IMR-90 (cell line): ENCODE results near the gene PLEKHG5. TPM values are rescaled to one million over a fixed set of nuclear protein-coding genes. Genes with fewer than 3 reads are reported as not detected.

Experiments
- ATAC-seq: fragments of 200-7000 bp; cut with Tn5 transposase; 2 replicates; pipeline ENCODE4 v1.9.1; 2020; ENCODE audit warnings: low read depth, mild to moderate bottlenecking, moderate library complexity
- BruUV-seq: library from RNA; stranded (reverse); fragments of 400-500 nt; replicated peaks from 2 replicates; lab custom pipeline; 2021; lab: Mats Ljungman, UMichigan
- CTCF ChIA-PET: fragments of 300-600 bp; formaldehyde crosslinking; extraction: SDS; loops from one replicate; lab custom pipeline; 2021; ENCODE audit warnings: antibody characterized with exemption; lab: Yijun Ruan, JAX
- POLR2A ChIA-PET: fragments of 300-600 bp; sonication (Branson Sonifier 250); formaldehyde crosslinking; loops from one replicate; lab custom pipeline; 2022; ENCODE audit warnings: antibody characterized with exemption; ENCODE audit not compliant: unreplicated experiment; lab: Charles Lee
- DNase-seq: peaks from one replicate; pipeline ENCODE4 v3.0.0; 2013
- H2AFZ ChIP-seq: replicated peaks from 2 replicates; pipeline ENCODE3; 2013; ENCODE audit warnings: low read length, mild to moderate bottlenecking; ENCODE audit not compliant: poor library complexity
- H2AK5ac ChIP-seq: 2 replicates; pipeline ENCODE4 v1.6.1; 2013; ENCODE audit warnings: low read depth, low read length, inconsistent platforms
- H2AK9ac ChIP-seq: replicated peaks from 2 replicates; pipeline ENCODE3; 2013; ENCODE audit warnings: mild to moderate bottlenecking, low read depth, low read length, moderate library complexity; ENCODE audit not compliant: poor library complexity
- H2BK120ac ChIP-seq: 2 replicates; pipeline ENCODE4 v1.6.1; 2013; ENCODE audit warnings: low read depth, low read length, inconsistent platforms
- H2BK15ac ChIP-seq: 3 replicates; pipeline ENCODE4 v1.6.1; 2013; ENCODE audit warnings: low read depth, low read length, inconsistent platforms
- H2BK20ac ChIP-seq: 2 replicates; pipeline ENCODE4 v1.6.1; 2013; ENCODE audit warnings: low read depth, mild to moderate bottlenecking, inconsistent platforms, low read length, moderate library complexity
- H2BK5ac ChIP-seq: 2 replicates; pipeline ENCODE4 v1.6.1; 2013; ENCODE audit warnings: mild to moderate bottlenecking, low read depth, low read length, inconsistent platforms; ENCODE audit not compliant: poor library complexity, severe bottlenecking
- H3K14ac ChIP-seq: replicated peaks from 2 replicates; pipeline ENCODE4 v1.6.1; 2013; ENCODE audit warnings: low read depth, low read length, inconsistent platforms
- H3K18ac ChIP-seq: 2 replicates; pipeline ENCODE4 v1.6.1; 2013; ENCODE audit warnings: low read depth, low read length, control low read depth
- H3K23ac ChIP-seq: 2 replicates; pipeline ENCODE4 v1.6.1; 2013; ENCODE audit warnings: low read depth, low read length, inconsistent platforms
- H3K27ac ChIP-seq: 2 replicates; pipeline ENCODE4 v1.5.1; 2013; ENCODE audit warnings: mild to moderate bottlenecking, control low read depth, low read length; ENCODE audit not compliant: insufficient read depth
- H3K27me3 ChIP-seq: 2 replicates; pipeline ENCODE4 v1.6.1; 2013; ENCODE audit warnings: low read length; ENCODE audit not compliant: control insufficient read depth, insufficient read depth
- H3K36me3 ChIP-seq: 2 replicates; pipeline ENCODE4 v1.6.1; 2013; ENCODE audit warnings: low read length, mixed read lengths; ENCODE audit not compliant: control insufficient read depth, insufficient read depth
- H3K4ac ChIP-seq: 2 replicates; pipeline ENCODE4 v1.6.1; 2013; ENCODE audit warnings: low read depth, low read length, inconsistent platforms
- H3K4me1 ChIP-seq: 2 replicates; pipeline ENCODE4 v1.6.1; 2013; ENCODE audit warnings: low read length, mixed read lengths; ENCODE audit not compliant: control insufficient read depth, insufficient read depth
- H3K4me2 ChIP-seq: 2 replicates; pipeline ENCODE4 v1.6.1; 2013; ENCODE audit warnings: low read depth, mild to moderate bottlenecking, control low read depth, low read length, moderate library complexity
- H3K4me3 ChIP-seq: 2 replicates; pipeline ENCODE4 v1.5.1; 2013; ENCODE audit warnings: low read depth, mild to moderate bottlenecking, control low read depth, low read length, moderate library complexity; ENCODE audit not compliant: insufficient read depth
- H3K56ac ChIP-seq: 2 replicates; pipeline ENCODE4 v1.6.1; 2013; ENCODE audit warnings: low read length, inconsistent platforms; ENCODE audit not compliant: insufficient read depth; ENCODE audit errors: extremely low read depth
- H3K79me1 ChIP-seq, 2 experiments: 2 replicates each; pipeline ENCODE4 v1.6.1; 2013; ENCODE audit warnings: low read length in 2 of 2, inconsistent platforms in 1 of 2, low read depth in 1 of 2
- H3K9ac ChIP-seq: 2 replicates; pipeline ENCODE4 v1.6.1; 2013; ENCODE audit warnings: low read depth, low read length, control low read depth
- H3K9me1 ChIP-seq: 2 replicates; pipeline ENCODE4 v1.6.1; 2013; ENCODE audit warnings: low read length, inconsistent platforms; ENCODE audit not compliant: insufficient read depth
- H3K9me3 ChIP-seq: 2 replicates; pipeline ENCODE4 v1.6.1; 2013; ENCODE audit warnings: low read length; ENCODE audit not compliant: control insufficient read depth, insufficient read depth
- H4K20me1 ChIP-seq: 2 replicates; pipeline ENCODE4 v1.6.1; 2013; ENCODE audit warnings: low read length, inconsistent platforms; ENCODE audit not compliant: insufficient read depth
- H4K5ac ChIP-seq: 2 replicates; pipeline ENCODE4 v1.6.1; 2013; ENCODE audit warnings: mild to moderate bottlenecking, low read depth, low read length, control low read depth
- H4K8ac ChIP-seq, 2 experiments: 2 replicates each; pipeline ENCODE4 v1.6.1; 2013; ENCODE audit warnings: low read depth in 2 of 2, low read length in 2 of 2, control low read depth in 1 of 2, inconsistent platforms in 1 of 2
- H4K91ac ChIP-seq: 2 replicates; pipeline ENCODE4 v1.6.1; 2013; ENCODE audit warnings: low read depth, low read length, inconsistent platforms; ENCODE audit not compliant: insufficient read depth
- MAZ ChIP-seq: IDR thresholded peaks from 2 replicates; pipeline ENCODE4 v1.6.1; 2012; ENCODE audit warnings: low read depth, mild to moderate bottlenecking, low read length, improper control_type of control experiment, moderate library complexity, borderline replicate concordance
- WGBS, 2 experiments: methylation state at CpG; one replicate each; pipeline versions ENCODE4 v1.1.5 to v1.1.7; 2013; ENCODE audit warnings: missing lambda C conversion rate in 2 of 2; ENCODE audit not compliant: insufficient read length in 1 of 2; ENCODE audit errors: extremely low coverage in 2 of 2; 5-methylcytosine and 5-hydroxymethylcytosine counted together
- dilution Hi-C: fragments of 300-500 bp; cut with HindIII; formaldehyde crosslinking; loops from one replicate; pipeline ENCODE4 v1.14.3; 2018; ENCODE audit warnings: low sequenced_read_pairs; ENCODE audit not compliant: unreplicated experiment
- in situ Hi-C: fragments of 300-500 bp; cut with MboI; formaldehyde crosslinking; loops from 3 replicates; pipeline ENCODE4 v1.14.3; 2019; ENCODE audit warnings: low sequenced_read_pairs, inconsistent platforms, mixed read lengths
- intact Hi-C: fragments of 100-400 bp; cut with micrococcal nuclease; formaldehyde crosslinking; loops from 2 replicates; pipeline ENCODE4 v1.10.0; 2022
- polyA plus RNA-seq, 3 experiments: library from polyadenylated mRNA; depleted of rRNA; stranded (reverse); fragments of >200 nt; gene quantifications; 2 replicates each; pipeline ENCODE4 v1.2.3, GENCODE V29; 2012; ENCODE audit warnings: low replicate concordance in 1 of 3
- total RNA-seq: library from RNA; depleted of rRNA; stranded (reverse); fragments of >200 nt; gene quantifications from 2 replicates; pipeline ENCODE4 v1.2.3, GENCODE V29; 2012
- TF ChIP-seq, protein P1 (sequence below): conservative IDR thresholded peaks from 2 replicates; pipeline ENCODE4 v1.5.1; 2012; ENCODE audit warnings: mild to moderate bottlenecking, low read depth, low read length, improper control_type of control experiment

The PLEKHG5 gene
- total and polyA plus RNA-seq, 2 of the 4 experiments (the other 2 are of a cell fraction): 4.8 to 11.6 TPM

DNA sequence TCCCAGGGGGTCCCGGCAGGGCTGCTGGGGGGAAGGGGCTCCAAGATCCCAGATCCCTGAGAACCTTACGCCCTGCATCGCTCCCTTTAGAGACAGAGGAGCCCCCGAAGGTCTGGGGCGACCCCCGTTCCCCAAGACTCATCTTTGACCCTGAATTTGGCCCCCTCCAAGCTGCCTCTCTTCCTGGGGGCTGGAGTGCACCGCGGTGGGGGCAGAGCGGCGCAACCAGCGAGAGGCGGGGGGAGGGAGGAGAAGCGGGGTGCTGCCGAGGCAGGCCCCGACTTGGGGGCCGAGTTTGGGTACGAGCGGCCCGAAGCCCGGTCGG, 5.4 kb upstream of the PLEKHG5 start:
- Histone ChIP-seq H3K9ac (peak overlapping the region; percentile 82), H4K5ac (peak overlapping the region; percentile 16; the same call in 1 of the 2 replicates), H3K9me3 (no peaks in the 10 kb centered on the region), H2BK120ac (no peak overlapping the region), H3K4me2 (peak overlapping the region; percentile 89), H2AK5ac (no peak overlapping the region), H3K27ac (no peak overlapping the region; the same call in 1 of the 2 replicates), H3K36me3 (no peaks in the 10 kb centered on the region), H2BK20ac (no peak overlapping the region), H3K14ac (no peak overlapping the region), H3K27me3 (peaks cover 7% of the 10 kb centered on the region), H3K23ac (no peak overlapping the region), H3K4ac (no peak overlapping the region), H4K8ac (peak overlapping the region in 1 of 2 experiments; percentile 3; a peak in 1 of 4 replicates), H2AK9ac (no peak overlapping the region), H3K56ac (no peak overlapping the region), H3K4me1 (peaks cover 12% of the 10 kb centered on the region), H3K18ac (no peak overlapping the region), H2AFZ (peak overlapping the region; percentile 15), H3K4me3 (peak overlapping the region; percentile 78), H3K79me1 (peaks cover 0 to 8% of the 10 kb centered on the region in 2 experiments; a peak in 1 of 4 replicates), H4K20me1 (no peaks in the 10 kb centered on the region), H4K91ac (no peak overlapping the region), H2BK15ac (no peak overlapping the region), H2BK5ac (no peak overlapping the region), H3K9me1 (0 out of 2 replicates have a peak, but pooled peaks cover 2% of the 10 kb centered on the region)
- dilution Hi-C loops: no loop called here
- ATAC-seq (no peak), DNase-seq (no peak)
- no TSS peak for BruUV-seq
- TF ChIP-seq, protein P1, sequence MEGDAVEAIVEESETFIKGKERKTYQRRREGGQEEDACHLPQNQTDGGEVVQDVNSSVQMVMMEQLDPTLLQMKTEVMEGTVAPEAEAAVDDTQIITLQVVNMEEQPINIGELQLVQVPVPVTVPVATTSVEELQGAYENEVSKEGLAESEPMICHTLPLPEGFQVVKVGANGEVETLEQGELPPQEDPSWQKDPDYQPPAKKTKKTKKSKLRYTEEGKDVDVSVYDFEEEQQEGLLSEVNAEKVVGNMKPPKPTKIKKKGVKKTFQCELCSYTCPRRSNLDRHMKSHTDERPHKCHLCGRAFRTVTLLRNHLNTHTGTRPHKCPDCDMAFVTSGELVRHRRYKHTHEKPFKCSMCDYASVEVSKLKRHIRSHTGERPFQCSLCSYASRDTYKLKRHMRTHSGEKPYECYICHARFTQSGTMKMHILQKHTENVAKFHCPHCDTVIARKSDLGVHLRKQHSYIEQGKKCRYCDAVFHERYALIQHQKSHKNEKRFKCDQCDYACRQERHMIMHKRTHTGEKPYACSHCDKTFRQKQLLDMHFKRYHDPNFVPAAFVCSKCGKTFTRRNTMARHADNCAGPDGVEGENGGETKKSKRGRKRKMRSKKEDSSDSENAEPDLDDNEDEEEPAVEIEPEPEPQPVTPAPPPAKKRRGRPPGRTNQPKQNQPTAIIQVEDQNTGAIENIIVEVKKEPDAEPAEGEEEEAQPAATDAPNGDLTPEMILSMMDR: no peak
- 0 out of 2 replicates have a peak, but pooled peaks have one; percentile 29 for TF ChIP-seq MAZ
- in situ Hi-C loops: loop anchor here (10.0 kb wide), 1 partner anchor 148 kb away; no protein-coding TSS in a partner anchor
- POLR2A ChIA-PET: no interaction called here
- CTCF ChIA-PET: no interaction called here
- 0% methylated on average over 6 of the region's 21 CpGs; no CpG with 5 or more reads in 1 of the 2 experiments for WGBS, 2 experiments
- intact Hi-C loops: no loop called here
